ENCODE measurements around the gene ASB16. TPM values are rescaled to one million over a fixed set of nuclear protein-coding genes. Genes with fewer than 3 reads are reported as not detected.
"Not testable (repeated sequence)": the region's sequence is repeated elsewhere in the genome, so short reads cannot be mapped to it uniquely, and the experiment has no call there.

ASB16 gene
- total RNA-seq, 1 donor from 2014 or later: 0.16 TPM

GRCh38 chr17:44134752-44135568, 35.5 kb upstream of the ASB16 start:
- no peaks in the 10 kb centered on the region for H3K9me3 Mint-ChIP-seq
- TF ChIP-seq CTCF (IDR thresholded peaks at IDR 0.05; ENCODE audit: unreplicated experiment): no peak
- no peak overlapping the region for H3K27ac Mint-ChIP-seq
- H3K36me3 Mint-ChIP-seq: no peaks in the 10 kb centered on the region
- DNase-seq (ENCODE audit: low spot score in 2 of 2, unreplicated experiment in 2 of 2): no peak
- H3K4me3 Mint-ChIP-seq: no peak overlapping the region
- H3K27me3 Mint-ChIP-seq (ENCODE audit: low read depth): no peaks in the 10 kb centered on the region
- peaks cover 11% of the 10 kb centered on the region for H3K4me1 Mint-ChIP-seq

DNA sequence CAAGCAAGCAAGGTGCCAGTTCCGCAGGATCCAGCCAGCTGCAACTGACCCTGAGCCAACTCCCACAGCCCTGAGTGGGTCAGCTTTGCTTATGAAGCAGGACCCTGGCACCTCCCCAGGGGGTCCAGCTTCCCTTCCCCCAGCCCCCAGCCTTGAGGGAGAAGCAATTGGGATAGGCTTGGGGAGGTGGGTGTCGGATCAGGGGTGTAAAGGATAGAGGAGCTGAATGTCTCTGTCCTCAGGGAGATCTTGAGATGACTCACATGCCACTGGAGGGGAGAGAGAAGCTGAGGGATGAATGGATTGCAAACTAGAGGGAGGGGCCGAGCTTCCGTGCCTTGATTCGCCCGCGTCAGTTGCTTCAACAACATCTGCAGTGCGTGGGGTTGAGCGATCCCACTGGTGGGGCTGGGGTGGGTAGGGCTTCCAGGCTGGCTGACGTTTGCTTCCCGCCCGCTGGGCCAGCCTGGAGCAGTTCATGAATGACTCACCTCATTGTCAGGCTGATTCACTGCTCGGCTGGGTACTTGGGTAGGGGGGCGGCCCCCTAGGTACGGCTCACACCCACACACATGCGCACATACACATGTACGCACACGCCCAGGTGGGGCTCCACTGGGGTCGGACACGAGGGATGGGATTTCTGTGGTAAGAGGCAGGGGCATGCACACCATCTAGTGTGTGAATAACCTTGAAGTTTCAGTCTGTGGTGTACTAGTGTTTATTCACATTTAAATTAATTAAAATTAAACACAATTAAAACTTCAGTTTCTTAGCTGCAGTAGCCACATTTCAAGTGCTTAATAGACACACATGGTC, 32.4 kb upstream of the ASB16 start:
- Mint-ChIP-seq H3K27ac (peak overlapping the region; percentile 86), H3K4me1 (peaks cover 15% of the 10 kb centered on the region), H3K36me3 (no peaks in the 10 kb centered on the region), H3K27me3 (ENCODE audit: low read depth) (no peaks in the 10 kb centered on the region), H3K4me3 (peak overlapping the region; percentile 54), H3K9me3 (no peaks in the 10 kb centered on the region)
- peak; percentile 56 to 69 for DNase-seq (ENCODE audit: low spot score in 2 of 2, unreplicated experiment in 2 of 2)
- no peak for TF ChIP-seq CTCF (IDR thresholded peaks at IDR 0.05; ENCODE audit: unreplicated experiment)

DNA sequence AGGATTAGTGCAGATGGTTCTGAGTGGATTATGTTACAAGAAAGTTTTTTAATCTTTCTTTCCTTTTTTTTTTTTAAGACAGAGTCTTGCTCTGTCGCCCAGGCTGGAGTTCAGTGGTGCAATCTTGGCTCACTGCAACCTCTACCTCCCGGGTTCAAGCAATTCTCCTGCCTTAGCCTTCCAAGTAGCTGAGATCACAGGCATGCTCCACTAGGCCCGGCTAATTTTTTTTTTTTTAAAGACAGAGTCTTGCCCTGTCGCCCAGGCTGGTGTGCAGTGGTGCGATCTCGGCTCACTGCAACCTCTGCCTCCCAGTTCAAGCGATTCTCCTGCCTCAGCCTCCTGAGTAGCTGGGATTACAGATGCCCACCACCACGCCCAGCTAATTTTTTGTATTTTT, 26.6 kb upstream of the ASB16 start:
- H3K27me3 Mint-ChIP-seq (ENCODE audit: low read depth); H3K36me3 Mint-ChIP-seq; H3K27ac Mint-ChIP-seq; H3K4me1 Mint-ChIP-seq; H3K9me3 Mint-ChIP-seq; H3K4me3 Mint-ChIP-seq; DNase-seq (ENCODE audit: low spot score in 2 of 2, unreplicated experiment in 2 of 2): not testable (repeated sequence)

GRCh38 chr17:44144966-44145739, 25.4 kb upstream of the ASB16 start:
- Mint-ChIP-seq H3K9me3 (no peaks in the 10 kb centered on the region), H3K4me1 (peaks cover 4% of the 10 kb centered on the region), H3K36me3 (no peaks in the 10 kb centered on the region), H3K4me3 (no peak overlapping the region), H3K27ac (no peak overlapping the region), H3K27me3 (ENCODE audit: low read depth) (no peaks in the 10 kb centered on the region)
- TF ChIP-seq CTCF (IDR thresholded peaks at IDR 0.05; ENCODE audit: unreplicated experiment): no peak
- no peak for DNase-seq (ENCODE audit: low spot score in 2 of 2, unreplicated experiment in 2 of 2)

- DNase-seq (ENCODE audit: low spot score in 2 of 2, unreplicated experiment in 2 of 2): no peak
- H3K4me1 Mint-ChIP-seq: peaks cover 4% of the 10 kb centered on the region
- no peak overlapping the region for H3K4me3 Mint-ChIP-seq
- no peak overlapping the region for H3K27ac Mint-ChIP-seq
- no peaks in the 10 kb centered on the region for H3K36me3 Mint-ChIP-seq
- no peaks in the 10 kb centered on the region for H3K27me3 Mint-ChIP-seq (ENCODE audit: low read depth)
- TF ChIP-seq CTCF (IDR thresholded peaks at IDR 0.05; ENCODE audit: unreplicated experiment): no peak
- H3K9me3 Mint-ChIP-seq: no peaks in the 10 kb centered on the region
Measured at GRCh38 chr17:44146375-44147346, 23.8 kb upstream of the ASB16 start.
